ENCODE data around the gene GSE1. TPM values are rescaled to one million over a fixed set of nuclear protein-coding genes. Genes with fewer than 3 reads are reported as not detected.

Gene GSE1
- total and polyA plus RNA-seq, 9 of the 15 experiments (the other 6 are each of a cell fraction or from before 2014, with no cell fraction given), result 12.2 to 244 (median 57.9) TPM

GRCh38 chr16:85699628-85700027 is 86.5 kb downstream of the GSE1 start:
- peaks cover 3% of the 10 kb centered on the region for H3K9me1 ChIP-seq (ENCODE audit: control insufficient read depth, insufficient read depth, low read length)
- DNase-seq (ENCODE audit: extremely low read depth in 1 of 4, low spot score in 3 of 4) (peak in 2 of 4 experiments; percentile 38 to 40), ATAC-seq (peak; percentile 11; the same call in 2 of the 3 replicates), FAIRE-seq (peak; percentile 77)
- peaks cover 13 to 25% of the 10 kb centered on the region in 2 experiments for H3K4me1 ChIP-seq (replicated peaks in 1 of 2; ENCODE audit: control insufficient read depth in 2 of 2, insufficient read depth in 2 of 2, low read length in 2 of 2)
- 0 out of 2 replicates have a peak overlapping the region, but pooled peaks have one; percentile 90 for H2AFZ ChIP-seq (ENCODE audit: low read depth, low read length)
- H3K4me3 ChIP-seq, result no peak overlapping the region
- intact Hi-C loops (cut with micrococcal nuclease) (no loop called here), in situ Hi-C loops (cut with MboI) (no loop called here)
- ChIA-PET CTCF (ENCODE audit: low intra/inter-chr PET ratio) (no interaction called here), POLR2A (interaction anchor here (1.2 kb wide), 1 partner anchor 21 kb away, joined by 3 read pairs; no protein-coding TSS in a partner anchor)
- peaks cover 5% of the 10 kb centered on the region for H3K9me3 ChIP-seq (replicated peaks; ENCODE audit: control insufficient read depth, insufficient read depth, low read depth, low read length)
- BruUV-seq (replicated peaks), result no TSS peak
- H3K27me3 ChIP-seq (ENCODE audit: control insufficient read depth in 2 of 2, insufficient read depth in 2 of 2, low read length in 2 of 2), result peaks cover 12 to 35% of the 10 kb centered on the region in 2 experiments; a peak in 4 of 5 replicates
- H3K27ac ChIP-seq (ENCODE audit: extremely low read depth, low read depth, low read length), result no peak overlapping the region
- TF ChIP-seq TEAD1 (CRISPR knock-in tag; IDR thresholded peaks at IDR 0.05), result no peak
- TF ChIP-seq KDM1A (IDR thresholded peaks at IDR 0.05), result peak; percentile 70 to 79
- TF ChIP-seq ZNF740 (CRISPR knock-in tag; IDR thresholded peaks at IDR 0.05), result no peak
- no peak for TF ChIP-seq ZNF740 (tag; IDR thresholded peaks at IDR 0.05)
- peak; percentile 67; the same call in 1 of the 2 replicates for TF ChIP-seq BHLHE40 (IDR thresholded peaks at IDR 0.05; ENCODE audit: low read length)
- peak; percentile 25 to 72; a peak in 2 of 4 replicates for TF ChIP-seq RCOR1 (IDR thresholded peaks at IDR 0.05; ENCODE audit: borderline replicate concordance in 1 of 2, low read depth in 2 of 2, low read length in 2 of 2)
- TF ChIP-seq, protein P1, sequence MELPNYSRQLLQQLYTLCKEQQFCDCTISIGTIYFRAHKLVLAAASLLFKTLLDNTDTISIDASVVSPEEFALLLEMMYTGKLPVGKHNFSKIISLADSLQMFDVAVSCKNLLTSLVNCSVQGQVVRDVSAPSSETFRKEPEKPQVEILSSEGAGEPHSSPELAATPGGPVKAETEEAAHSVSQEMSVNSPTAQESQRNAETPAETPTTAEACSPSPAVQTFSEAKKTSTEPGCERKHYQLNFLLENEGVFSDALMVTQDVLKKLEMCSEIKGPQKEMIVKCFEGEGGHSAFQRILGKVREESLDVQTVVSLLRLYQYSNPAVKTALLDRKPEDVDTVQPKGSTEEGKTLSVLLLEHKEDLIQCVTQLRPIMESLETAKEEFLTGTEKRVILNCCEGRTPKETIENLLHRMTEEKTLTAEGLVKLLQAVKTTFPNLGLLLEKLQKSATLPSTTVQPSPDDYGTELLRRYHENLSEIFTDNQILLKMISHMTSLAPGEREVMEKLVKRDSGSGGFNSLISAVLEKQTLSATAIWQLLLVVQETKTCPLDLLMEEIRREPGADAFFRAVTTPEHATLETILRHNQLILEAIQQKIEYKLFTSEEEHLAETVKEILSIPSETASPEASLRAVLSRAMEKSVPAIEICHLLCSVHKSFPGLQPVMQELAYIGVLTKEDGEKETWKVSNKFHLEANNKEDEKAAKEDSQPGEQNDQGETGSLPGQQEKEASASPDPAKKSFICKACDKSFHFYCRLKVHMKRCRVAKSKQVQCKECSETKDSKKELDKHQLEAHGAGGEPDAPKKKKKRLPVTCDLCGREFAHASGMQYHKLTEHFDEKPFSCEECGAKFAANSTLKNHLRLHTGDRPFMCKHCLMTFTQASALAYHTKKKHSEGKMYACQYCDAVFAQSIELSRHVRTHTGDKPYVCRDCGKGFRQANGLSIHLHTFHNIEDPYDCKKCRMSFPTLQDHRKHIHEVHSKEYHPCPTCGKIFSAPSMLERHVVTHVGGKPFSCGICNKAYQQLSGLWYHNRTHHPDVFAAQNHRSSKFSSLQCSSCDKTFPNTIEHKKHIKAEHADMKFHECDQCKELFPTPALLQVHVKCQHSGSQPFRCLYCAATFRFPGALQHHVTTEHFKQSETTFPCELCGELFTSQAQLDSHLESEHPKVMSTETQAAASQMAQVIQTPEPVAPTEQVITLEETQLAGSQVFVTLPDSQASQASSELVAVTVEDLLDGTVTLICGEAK (IDR thresholded peaks at IDR 0.05), result no peak
- TF ChIP-seq, protein P1 (CRISPR knock-in tag; IDR thresholded peaks at IDR 0.05), result no peak
- no peak for TF ChIP-seq MIER1 (IDR thresholded peaks at IDR 0.05; ENCODE audit: low read depth)
- WGBS (ENCODE audit: insufficient coverage, low coverage, missing lambda C conversion rate), result 18% methylated on average over 7 of the region's 7 CpGs
- 0 out of 2 replicates have a peak, but pooled peaks cover 2% of the 10 kb centered on the region for H4K20me1 ChIP-seq (replicated peaks; ENCODE audit: control insufficient read depth, insufficient read depth, low read length)
- H3K9ac ChIP-seq (ENCODE audit: insufficient read depth in 1 of 2, low read depth in 2 of 2, low read length in 2 of 2), result peak overlapping the region; percentile 26 to 83; a peak in 2 of 4 replicates
- H3K4me2 ChIP-seq (ENCODE audit: insufficient read depth, low read length), result no peak overlapping the region; the same call in 1 of the 2 replicates
- no peaks in the 10 kb centered on the region for H3K36me3 ChIP-seq (ENCODE audit: control insufficient read depth, insufficient read depth, low read length)
- no peaks in the 10 kb centered on the region for H3K79me2 ChIP-seq (ENCODE audit: control insufficient read depth, insufficient read depth, low read length)
